Heart left ventricle (tissue), 16 donors: ENCODE data around the gene DNAJB9. TPM values are rescaled to one million over a fixed set of nuclear protein-coding genes. Genes with fewer than 3 reads are reported as not detected.

ENCODE experiments used
- ATAC-seq, 4 donors: fragments of 200-7000 bp; cut with Tn5 transposase; one replicate each; pipeline ENCODE4 v1.9.1; 2020 to 2022; ENCODE audit warnings: moderate library complexity in 4 of 4, mild to moderate bottlenecking in 3 of 4, moderate number of reproducible peaks in 1 of 4
- DNase-seq, 5 donors: peaks; one replicate each; pipeline ENCODE4 v3.0.0-alpha.2; 2020
- H3K27ac ChIP-seq, 12 donors: fragments of 200-600 bp; sonication (generic) in 4 of 12; one replicate each; pipeline versions ENCODE4 v1.5.0 to v1.8.0; 2016 to 2022; ENCODE audit warnings: mild to moderate bottlenecking in 2 of 12
- H3K27me3 ChIP-seq, 9 donors: fragments of 200-600 bp; sonication (generic) in 2 of 9; one replicate each; pipeline versions ENCODE4 v1.5.1 to v1.8.0; 2016 to 2022; ENCODE audit warnings: mild to moderate bottlenecking in 3 of 9
- H3K36me3 ChIP-seq, 9 donors: fragments of 200-600 bp; sonication (generic) in 2 of 9; one replicate each; pipeline versions ENCODE4 v1.5.0 to v1.8.0; 2018 to 2022; ENCODE audit warnings: mild to moderate bottlenecking in 2 of 9
- H3K4me1 ChIP-seq, 12 donors: fragments of 200-600 bp; sonication (generic) in 4 of 12; one replicate each; pipeline versions ENCODE4 v1.5.0 to v1.8.0; 2016 to 2022; ENCODE audit warnings: mild to moderate bottlenecking in 3 of 12
- H3K4me3 ChIP-seq, 12 donors: fragments of 200-600 bp; sonication (generic) in 4 of 12; one replicate each; pipeline versions ENCODE4 v1.5.0 to v1.8.0; 2017 to 2022; ENCODE audit warnings: mild to moderate bottlenecking in 9 of 12, moderate library complexity in 4 of 12
- H3K9me3 ChIP-seq, 12 donors: fragments of 200-600 bp; sonication (generic) in 4 of 12; one replicate each; pipeline versions ENCODE4 v1.5.0 to v1.8.0; 2016 to 2022; ENCODE audit warnings: mild to moderate bottlenecking in 1 of 12
- POLR2A ChIP-seq, 2 donors: fragments of 450-650 bp; IDR thresholded peaks; one replicate each; pipeline ENCODE4 v1.6.1; 2017; ENCODE audit warnings: antibody characterized with exemption in 2 of 2, mild to moderate bottlenecking in 2 of 2, moderate library complexity in 2 of 2
- WGBS, 4 donors: extraction: QIAGEN DNeasy Blood & Tissue Kit in 2 of 4; methylation state at CpG; one replicate each; pipeline versions ENCODE4 v1.1.5 to v1.1.7; 2013 to 2018; 5-methylcytosine and 5-hydroxymethylcytosine counted together
- intact Hi-C, 10 donors: fragments of 100-400 bp; cut with DNase I; formaldehyde crosslinking; loops; one replicate each; pipeline versions ENCODE4 v1.11.1 to v1.14.2; 2022
- polyA plus RNA-seq, 2 donors: library from polyadenylated mRNA; stranded (reverse); fragments of 200-250 nt; gene quantifications; one replicate each; pipeline ENCODE4 v1.2.3, GENCODE V29; 2013
- total RNA-seq, 9 donors: library from RNA; depleted of rRNA in 2 of 9; stranded (reverse); fragments of >200 nt in 2 of 9; fragmentation: NEBNext Ultra II Directional in 3 of 9; extraction: Animal tissue kit (Norgen Biotek cat#: 25700) in 3 of 9; gene quantifications; one replicate each; pipeline versions ENCODE4 v1.1.0 to v1.2.4, GENCODE V29; 2016 to 2023
- TF ChIP-seq, protein P1 (sequence below), 12 donors: fragments of 200-600 bp; sonication (generic) in 4 of 12; IDR thresholded peaks; one replicate each; pipeline versions ENCODE4 v1.5.0 to v1.8.0; 2018 to 2022; ENCODE audit warnings: antibody characterized with exemption in 12 of 12, mild to moderate bottlenecking in 5 of 12
- donor health status: ischemic (EF 13 %, LVEDD 7.1; RV severe dilation, severe dysfunction).
- donor health status: healthy with polysubstance abuse.
- donor health status: DM: no; HTN: yes; CAD: no.
- donor health status: DM: no; HTN: no; CAD: no.
- donor health status: ischemic (EF 25% LVEDD 6.9; RV normal size, moderate dysfunction).
- donor health status: ischemic (EF 25% LVEDD 5.7; RV mildly dilated, moderate dysfunction).
- donor health status: healthy.
- donor health status: DM: yes; HTN: yes; CAD: no.
- donor health status: ischemic (EF 35%, LVEDD 5.7; RV mildly dilated, moderate dysfunction).
- donor health status: nonischemic (EF 11% LVEDD 7.7; RV severe dilation, severe dysfunction).
- donor health status: DM: yes; HTN: yes; CAD: no.
- donor health status: PGD.
- donor health status: ischemic (EF 29% LVEDD 5.4; RV normal size, mild dysfunction).
- donor health status: nonischemic (EF 23%, LVEDD 6.1; RV moderate dilation, normal function).

DNAJB9 gene
- total and polyA plus RNA-seq, 11 donors = 15.1 to 105 (median 51.5) TPM

DNA sequence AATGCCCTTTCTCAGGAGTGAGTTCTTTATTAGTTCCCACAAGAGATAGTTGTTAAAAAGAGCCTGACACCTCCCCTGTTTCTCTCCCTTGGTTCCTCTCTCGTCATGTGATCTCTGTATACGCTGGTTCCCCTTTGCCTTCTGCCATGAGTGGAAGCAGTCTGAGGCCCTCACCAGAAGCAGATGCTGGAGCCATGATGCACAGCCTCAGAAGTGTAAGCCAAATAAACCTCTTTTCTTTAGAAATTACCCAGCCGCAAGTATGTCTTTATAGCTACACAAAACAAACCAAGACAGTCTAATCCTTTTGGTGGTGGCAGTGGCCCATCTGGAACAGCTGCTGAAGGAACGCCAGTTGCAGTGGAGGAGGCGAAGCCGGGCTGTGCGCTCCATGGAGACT lies 9.3 kb downstream of the DNAJB9 start:
- intact Hi-C loops = no loop called here
- DNase-seq (no peak), ATAC-seq (no peak)
- Histone ChIP-seq H3K9me3 (peaks cover 0 to 16% (median 4%) of the 10 kb centered on the region in 12 donors), H3K4me1 (peaks cover 0 to 4% (median 0%) of the 10 kb centered on the region in 12 donors), H3K27me3 (no peaks in the 10 kb centered on the region), H3K27ac (no peak overlapping the region), H3K36me3 (peaks cover 0 to 29% (median 13%) of the 10 kb centered on the region in 9 donors), H3K4me3 (no peak overlapping the region)
- no peak for TF ChIP-seq POLR2A (IDR thresholded peaks at IDR 0.05)
- TF ChIP-seq, protein P1, sequence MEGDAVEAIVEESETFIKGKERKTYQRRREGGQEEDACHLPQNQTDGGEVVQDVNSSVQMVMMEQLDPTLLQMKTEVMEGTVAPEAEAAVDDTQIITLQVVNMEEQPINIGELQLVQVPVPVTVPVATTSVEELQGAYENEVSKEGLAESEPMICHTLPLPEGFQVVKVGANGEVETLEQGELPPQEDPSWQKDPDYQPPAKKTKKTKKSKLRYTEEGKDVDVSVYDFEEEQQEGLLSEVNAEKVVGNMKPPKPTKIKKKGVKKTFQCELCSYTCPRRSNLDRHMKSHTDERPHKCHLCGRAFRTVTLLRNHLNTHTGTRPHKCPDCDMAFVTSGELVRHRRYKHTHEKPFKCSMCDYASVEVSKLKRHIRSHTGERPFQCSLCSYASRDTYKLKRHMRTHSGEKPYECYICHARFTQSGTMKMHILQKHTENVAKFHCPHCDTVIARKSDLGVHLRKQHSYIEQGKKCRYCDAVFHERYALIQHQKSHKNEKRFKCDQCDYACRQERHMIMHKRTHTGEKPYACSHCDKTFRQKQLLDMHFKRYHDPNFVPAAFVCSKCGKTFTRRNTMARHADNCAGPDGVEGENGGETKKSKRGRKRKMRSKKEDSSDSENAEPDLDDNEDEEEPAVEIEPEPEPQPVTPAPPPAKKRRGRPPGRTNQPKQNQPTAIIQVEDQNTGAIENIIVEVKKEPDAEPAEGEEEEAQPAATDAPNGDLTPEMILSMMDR (IDR thresholded peaks at IDR 0.05) = no peak
- 90 to 99% (median 95%) methylated on average over 4 to 7 of the region's 7 CpGs for WGBS, 4 donors

DNA sequence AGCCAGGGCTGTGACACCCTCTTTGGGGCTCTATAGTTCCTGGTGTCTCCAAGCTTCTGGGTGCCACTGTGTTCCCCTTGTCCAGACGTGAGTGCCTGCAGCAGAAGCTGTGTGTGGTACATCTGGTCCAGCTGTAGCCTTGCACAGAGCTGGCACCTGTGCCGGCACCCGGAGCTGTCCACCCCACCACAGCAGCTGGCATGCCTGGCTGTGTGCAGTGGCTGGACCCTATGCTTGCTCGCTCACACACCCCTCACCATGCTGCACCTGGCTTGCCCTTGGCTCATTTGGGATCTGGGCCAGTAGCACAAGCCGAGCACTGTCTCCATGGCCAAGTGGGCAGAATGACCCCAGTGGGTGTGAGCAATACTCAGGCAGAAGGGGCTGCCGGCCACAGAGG lies 10.6 kb downstream of the DNAJB9 start:
- H3K9me3 ChIP-seq = peaks cover 0 to 16% (median 4%) of the 10 kb centered on the region in 12 donors
- peaks cover 0 to 20% (median 3%) of the 10 kb centered on the region in 9 donors for H3K36me3 ChIP-seq
- TF ChIP-seq, protein P1 (IDR thresholded peaks at IDR 0.05) = no peak
- TF ChIP-seq POLR2A (IDR thresholded peaks at IDR 0.05) = no peak
- H3K4me3 ChIP-seq = no peak overlapping the region
- H3K27ac ChIP-seq = no peak overlapping the region
- 79 to 83% (median 81%) methylated on average over 6 of the region's 6 CpGs for WGBS, 4 donors
- peaks cover 0 to 3% (median 0%) of the 10 kb centered on the region in 12 donors for H3K4me1 ChIP-seq
- no peaks in the 10 kb centered on the region for H3K27me3 ChIP-seq
- DNase-seq = no peak
- peak in 1 of 4 donors; percentile 44 for ATAC-seq
- intact Hi-C loops = no loop called here

DNA sequence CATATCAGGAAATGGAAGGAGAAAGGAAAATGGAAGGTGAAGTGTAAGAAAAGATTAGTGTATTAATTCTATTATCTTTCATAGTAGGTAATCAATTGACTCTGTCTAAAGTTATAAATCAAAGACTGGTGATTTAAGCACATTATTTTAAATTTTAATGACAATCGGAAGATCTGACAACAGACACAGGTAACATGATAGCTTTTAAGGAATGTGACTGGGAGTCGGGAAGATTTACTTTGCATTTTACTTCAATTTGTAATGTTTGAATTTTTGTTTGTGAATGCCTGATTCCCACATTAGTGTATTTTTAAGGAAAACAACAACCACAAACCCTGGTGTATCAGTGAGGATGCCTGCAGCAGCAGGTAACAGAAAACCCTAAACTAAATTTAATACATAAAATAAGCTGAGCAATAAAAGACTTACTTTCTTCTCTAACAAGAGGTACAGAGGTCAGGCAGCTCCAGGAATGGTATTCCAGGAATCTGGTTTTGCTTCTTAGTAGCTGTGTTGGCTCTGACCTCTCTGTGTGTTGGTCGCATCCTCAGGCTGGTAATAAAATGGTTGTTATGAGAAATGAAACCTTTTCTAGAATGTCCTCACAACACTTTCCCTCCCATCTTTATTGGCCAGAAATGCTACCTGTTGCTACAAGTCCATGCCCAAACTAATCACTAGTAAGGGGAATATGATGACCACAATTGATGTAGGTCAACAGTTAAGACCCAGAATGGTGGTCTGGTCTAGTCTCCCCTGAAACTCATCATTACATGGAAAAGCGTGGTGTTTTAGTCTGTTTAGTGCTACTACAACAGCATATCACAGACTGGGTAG lies 12.2 kb downstream of the DNAJB9 start:
- Histone ChIP-seq H3K4me1 (peaks cover 0 to 5% (median 0%) of the 10 kb centered on the region in 12 donors), H3K27ac (no peak overlapping the region), H3K27me3 (no peaks in the 10 kb centered on the region), H3K4me3 (no peak overlapping the region), H3K36me3 (peaks cover 0 to 17% (median 0%) of the 10 kb centered on the region in 9 donors), H3K9me3 (peaks cover 0 to 16% (median 4%) of the 10 kb centered on the region in 12 donors)
- no peak for TF ChIP-seq POLR2A (IDR thresholded peaks at IDR 0.05)
- TF ChIP-seq, protein P1 (IDR thresholded peaks at IDR 0.05) = no peak
- no peak for DNase-seq
- WGBS, 4 donors = 64 to 71% (median 67%) methylated on average over 4 of the region's 4 CpGs
- intact Hi-C loops = no loop called here
- no peak for ATAC-seq

DNA sequence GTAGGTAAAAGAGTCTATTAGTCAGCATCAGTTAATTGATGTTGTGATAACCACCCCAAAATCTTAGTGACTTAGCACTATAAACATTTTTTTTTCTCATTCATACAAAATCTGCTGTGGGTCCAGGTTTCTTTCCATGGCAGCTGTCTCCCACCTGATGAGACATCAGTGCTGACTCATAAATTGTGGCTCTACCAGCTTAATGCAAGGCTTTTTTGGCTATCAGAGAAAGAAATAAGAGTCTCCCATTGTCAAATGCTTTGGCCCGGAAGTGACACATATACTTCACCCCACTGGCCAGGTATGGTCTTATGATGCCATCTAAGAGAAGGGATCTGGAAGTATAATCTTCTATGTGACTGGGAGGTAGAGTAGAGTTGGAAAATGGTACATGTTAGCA lies 14.5 kb downstream of the DNAJB9 start:
- 89 to 94% (median 93%) methylated on average over 1 of the region's 1 CpG for WGBS, 4 donors
- H3K9me3 ChIP-seq = peaks cover 0 to 13% (median 4%) of the 10 kb centered on the region in 12 donors
- peaks cover 0 to 5% (median 0%) of the 10 kb centered on the region in 12 donors for H3K4me1 ChIP-seq
- no peak overlapping the region for H3K4me3 ChIP-seq
- no peak overlapping the region for H3K27ac ChIP-seq
- H3K27me3 ChIP-seq = no peaks in the 10 kb centered on the region
- intact Hi-C loops = no loop called here
- DNase-seq (no peak), ATAC-seq (no peak)
- no peak for TF ChIP-seq POLR2A (IDR thresholded peaks at IDR 0.05)
- H3K36me3 ChIP-seq = peaks cover 0 to 12% (median 0%) of the 10 kb centered on the region in 9 donors
